Stimulated activated CD8-positive, alpha-beta memory T cell treated with anti-CD3 and anti-CD28 coated beads, Interleukin-4, amount 100 ng/mL, for 1 hour (primary cell): ENCODE measurements around the gene TCF7.

Experiments
- DNase-seq, 2 donors: peaks; one replicate each; pipeline ENCODE4 v3.0.0-alpha.2; 2020; ENCODE audit warnings: low read depth in 2 of 2, low spot score in 1 of 2

The TCF7 gene

DNA sequence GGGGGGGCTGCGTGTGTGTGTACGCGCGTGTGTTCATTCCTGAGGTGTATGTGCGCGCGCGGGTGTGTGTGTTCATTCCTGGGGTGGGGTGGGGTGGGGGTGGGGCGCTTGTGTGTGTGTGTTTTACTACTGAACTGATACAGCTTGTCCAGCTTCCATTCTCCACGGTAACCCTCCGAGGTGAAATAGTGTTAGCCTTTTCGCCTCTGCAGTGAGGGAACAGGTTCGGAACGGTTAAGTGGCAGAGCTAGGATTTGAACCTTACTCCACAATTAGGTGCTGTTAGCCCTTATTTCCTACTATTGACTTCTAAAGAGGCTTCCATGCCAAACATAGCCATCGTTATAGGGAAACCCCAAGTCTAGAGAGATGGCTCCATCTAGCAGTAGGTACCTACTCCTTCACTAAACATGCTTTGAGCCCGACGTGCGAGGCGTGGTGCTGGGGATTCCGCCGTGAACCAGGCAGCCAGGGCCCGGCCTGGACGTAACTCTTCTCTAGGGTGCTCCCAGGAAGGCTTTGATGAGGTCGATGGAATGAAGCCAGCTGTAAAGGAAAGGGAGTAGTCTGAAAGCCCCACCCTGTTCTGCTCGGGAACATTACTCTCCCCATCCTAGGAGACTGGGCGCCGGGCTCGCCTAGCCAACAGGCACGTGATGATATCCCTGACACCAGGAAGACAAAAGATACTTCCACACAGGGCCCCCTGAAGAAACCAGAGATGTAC lies 63.1 kb downstream of the TCF7 start:
- no peak for DNase-seq

GRCh38 chr5:134178096-134178419 lies 63.6 kb downstream of the TCF7 start:
- DNase-seq = no peak

GRCh38 chr5:134183481-134183880 lies 69.0 kb downstream of the TCF7 start:
- no peak for DNase-seq

- DNase-seq = peak; percentile 53 to 63
These were observed 70.0 kb downstream of the TCF7 start for GRCh38 chr5:134184155-134185135.

DNA sequence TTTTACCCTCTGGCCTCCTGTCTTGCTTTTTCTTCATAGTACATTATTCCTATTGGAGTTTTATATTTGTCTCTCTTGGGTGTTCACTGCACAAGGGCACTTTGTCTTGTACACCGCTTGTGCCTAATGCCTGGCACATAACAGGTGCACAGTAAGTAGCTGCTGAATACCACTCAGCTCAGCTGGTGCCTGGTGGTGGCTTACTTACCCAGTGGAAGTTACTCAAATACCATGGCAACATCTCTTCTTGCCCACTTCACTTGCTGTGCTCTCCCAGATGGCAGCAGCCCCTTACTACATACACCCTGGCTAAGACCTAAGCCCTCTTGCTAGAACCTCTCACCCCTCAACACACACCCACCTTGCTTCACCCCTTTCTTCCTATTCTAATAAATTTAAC lies 73.6 kb downstream of the TCF7 start:
- no peak for DNase-seq

GRCh38 chr5:134189031-134189430 lies 74.5 kb downstream of the TCF7 start:
- no peak for DNase-seq

DNA sequence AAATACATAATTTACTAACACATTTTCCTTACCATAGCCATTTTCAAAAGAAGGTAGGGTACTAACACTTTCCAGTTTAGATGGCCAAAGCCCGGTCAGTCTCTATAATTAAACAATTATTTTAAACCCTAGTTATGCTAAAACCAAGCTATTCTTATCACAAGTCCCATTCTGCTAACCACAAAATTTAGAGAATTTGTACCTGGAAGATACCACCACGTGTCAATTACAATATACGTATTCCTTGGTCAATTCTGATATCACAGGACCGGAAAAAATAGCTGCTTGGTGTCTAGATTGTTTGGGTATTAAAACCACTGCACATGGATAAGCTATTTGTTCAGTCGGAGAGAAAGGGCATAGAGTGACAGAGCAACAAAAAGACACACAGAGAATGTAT lies 81.2 kb downstream of the TCF7 start:
- no peak for DNase-seq
